Activated T-helper 1 cell treated with anti-CD3 and anti-CD28 coated beads, Interleukin-2, amount 50 U/mL, for 16 hours (primary cell): Measurements from ENCODE around the gene TANGO2.

Experiments used
- DNase-seq, 2 donors: peaks; one replicate each; pipeline ENCODE4 v3.0.0-alpha.2; 2020; ENCODE audit warnings: low read depth in 1 of 2, low spot score in 1 of 2

Gene TANGO2

GRCh38 chr22:20116376-20116950, 95.6 kb downstream of the TANGO2 start:
- DNase-seq = no peak
